Muscle layer of colon (tissue), 2 donors: ENCODE measurements around the gene LRP1.

Source experiments
- H3K27ac ChIP-seq: one replicate; pipeline ENCODE4 v1.7.0; 2013; ENCODE audit warnings: low read depth, mild to moderate bottlenecking, low read length, moderate library complexity
- H3K27me3 ChIP-seq, 2 donors: one replicate each; pipeline ENCODE4 v1.7.0; 2013; ENCODE audit warnings: low read length in 2 of 2, mild to moderate bottlenecking in 2 of 2; ENCODE audit not compliant: insufficient read depth in 2 of 2, control insufficient read depth in 1 of 2
- H3K36me3 ChIP-seq: one replicate; pipeline ENCODE4 v1.7.0; 2013; ENCODE audit warnings: mild to moderate bottlenecking, low read length; ENCODE audit not compliant: insufficient read depth
- H3K4me1 ChIP-seq: one replicate; pipeline ENCODE4 v1.7.0; 2013; ENCODE audit warnings: mild to moderate bottlenecking, low read length; ENCODE audit not compliant: insufficient read depth
- H3K4me3 ChIP-seq, 2 donors: one replicate each; pipeline ENCODE4 v1.7.0; 2013; ENCODE audit warnings: low read length in 2 of 2, low read depth in 1 of 2, mild to moderate bottlenecking in 1 of 2, moderate library complexity in 1 of 2
- H3K9ac ChIP-seq: one replicate; pipeline ENCODE4 v1.7.0; 2013; ENCODE audit warnings: low read length
- H3K9me3 ChIP-seq: one replicate; pipeline ENCODE4 v1.7.0; 2013; ENCODE audit warnings: mild to moderate bottlenecking, low read length
- donor health status: abdominal sarcoma.
- donor health status: Adenocarcinoma of cecum.

Gene LRP1

GRCh38 chr12:57195186-57195585 lies 66.9 kb downstream of the LRP1 start:
- Histone ChIP-seq H3K27ac (no peak overlapping the region), H3K9ac (no peak overlapping the region), H3K27me3 (no peaks in the 10 kb centered on the region), H3K9me3 (no peaks in the 10 kb centered on the region), H3K36me3 (peaks cover 98% of the 10 kb centered on the region), H3K4me3 (no peak overlapping the region), H3K4me1 (peaks cover 4% of the 10 kb centered on the region)

- Histone ChIP-seq H3K27ac (no peak overlapping the region), H3K36me3 (peaks cover 97% of the 10 kb centered on the region), H3K4me1 (no peaks in the 10 kb centered on the region), H3K4me3 (no peak overlapping the region), H3K9ac (no peak overlapping the region), H3K27me3 (no peaks in the 10 kb centered on the region), H3K9me3 (no peaks in the 10 kb centered on the region)
Measured at GRCh38 chr12:57195611-57196371, 67.5 kb downstream of the LRP1 start.

GRCh38 chr12:57196439-57196838 lies 68.2 kb downstream of the LRP1 start:
- H3K4me3 ChIP-seq, result no peak overlapping the region
- peaks cover 97% of the 10 kb centered on the region for H3K36me3 ChIP-seq
- H3K27ac ChIP-seq, result no peak overlapping the region
- no peak overlapping the region for H3K9ac ChIP-seq
- H3K4me1 ChIP-seq, result no peaks in the 10 kb centered on the region
- H3K9me3 ChIP-seq, result no peaks in the 10 kb centered on the region
- no peaks in the 10 kb centered on the region for H3K27me3 ChIP-seq

GRCh38 chr12:57196956-57197355 lies 68.7 kb downstream of the LRP1 start:
- H3K9ac ChIP-seq, result no peak overlapping the region
- no peaks in the 10 kb centered on the region for H3K9me3 ChIP-seq
- H3K4me3 ChIP-seq, result no peak overlapping the region
- no peaks in the 10 kb centered on the region for H3K27me3 ChIP-seq
- H3K27ac ChIP-seq, result no peak overlapping the region
- H3K4me1 ChIP-seq, result no peaks in the 10 kb centered on the region
- H3K36me3 ChIP-seq, result peaks cover 97% of the 10 kb centered on the region

- no peaks in the 10 kb centered on the region for H3K9me3 ChIP-seq
- peaks cover 95% of the 10 kb centered on the region for H3K36me3 ChIP-seq
- H3K4me3 ChIP-seq, result no peak overlapping the region
- no peaks in the 10 kb centered on the region for H3K4me1 ChIP-seq
- H3K9ac ChIP-seq, result no peak overlapping the region
- no peaks in the 10 kb centered on the region for H3K27me3 ChIP-seq
- H3K27ac ChIP-seq, result no peak overlapping the region
Measured at GRCh38 chr12:57198329-57198728, 70.0 kb downstream of the LRP1 start.

- Histone ChIP-seq H3K27ac (no peak overlapping the region), H3K9me3 (no peaks in the 10 kb centered on the region), H3K4me3 (no peak overlapping the region), H3K9ac (no peak overlapping the region), H3K36me3 (peaks cover 95% of the 10 kb centered on the region), H3K27me3 (no peaks in the 10 kb centered on the region), H3K4me1 (no peaks in the 10 kb centered on the region)
Measured at GRCh38 chr12:57199191-57199590, 70.9 kb downstream of the LRP1 start.

GRCh38 chr12:57200497-57200896 lies 72.2 kb downstream of the LRP1 start:
- H3K9me3 ChIP-seq, result no peaks in the 10 kb centered on the region
- H3K9ac ChIP-seq, result no peak overlapping the region
- H3K4me3 ChIP-seq, result no peak overlapping the region
- no peaks in the 10 kb centered on the region for H3K4me1 ChIP-seq
- peaks cover 95% of the 10 kb centered on the region for H3K36me3 ChIP-seq
- no peak overlapping the region for H3K27ac ChIP-seq
- no peaks in the 10 kb centered on the region for H3K27me3 ChIP-seq

- H3K4me1 ChIP-seq, result no peaks in the 10 kb centered on the region
- no peaks in the 10 kb centered on the region for H3K9me3 ChIP-seq
- H3K4me3 ChIP-seq, result no peak overlapping the region
- H3K36me3 ChIP-seq, result peaks cover 95% of the 10 kb centered on the region
- H3K9ac ChIP-seq, result no peak overlapping the region
- H3K27ac ChIP-seq, result no peak overlapping the region
- H3K27me3 ChIP-seq, result no peaks in the 10 kb centered on the region
Measured at GRCh38 chr12:57201219-57201618, 72.9 kb downstream of the LRP1 start.

GRCh38 chr12:57201631-57202030 lies 73.3 kb downstream of the LRP1 start:
- Histone ChIP-seq H3K4me1 (no peaks in the 10 kb centered on the region), H3K4me3 (no peak overlapping the region), H3K36me3 (peaks cover 95% of the 10 kb centered on the region), H3K27ac (no peak overlapping the region), H3K9ac (no peak overlapping the region), H3K27me3 (no peaks in the 10 kb centered on the region), H3K9me3 (no peaks in the 10 kb centered on the region)

GRCh38 chr12:57202321-57202720 lies 74.0 kb downstream of the LRP1 start:
- H3K4me3 ChIP-seq, result no peak overlapping the region
- peaks cover 88% of the 10 kb centered on the region for H3K36me3 ChIP-seq
- no peak overlapping the region for H3K9ac ChIP-seq
- H3K27me3 ChIP-seq, result no peaks in the 10 kb centered on the region
- H3K4me1 ChIP-seq, result no peaks in the 10 kb centered on the region
- no peaks in the 10 kb centered on the region for H3K9me3 ChIP-seq
- H3K27ac ChIP-seq, result no peak overlapping the region

- no peaks in the 10 kb centered on the region for H3K27me3 ChIP-seq
- no peak overlapping the region for H3K9ac ChIP-seq
- peaks cover 84% of the 10 kb centered on the region for H3K36me3 ChIP-seq
- H3K4me3 ChIP-seq, result no peak overlapping the region
- no peaks in the 10 kb centered on the region for H3K9me3 ChIP-seq
- no peaks in the 10 kb centered on the region for H3K4me1 ChIP-seq
- no peak overlapping the region for H3K27ac ChIP-seq
Measured at GRCh38 chr12:57203201-57203600, 74.9 kb downstream of the LRP1 start.

- no peaks in the 10 kb centered on the region for H3K9me3 ChIP-seq
- H3K27ac ChIP-seq, result no peak overlapping the region
- H3K9ac ChIP-seq, result no peak overlapping the region
- no peaks in the 10 kb centered on the region for H3K27me3 ChIP-seq
- no peaks in the 10 kb centered on the region for H3K4me1 ChIP-seq
- no peak overlapping the region for H3K4me3 ChIP-seq
- H3K36me3 ChIP-seq, result peaks cover 84% of the 10 kb centered on the region
Measured at GRCh38 chr12:57203791-57204190, 75.5 kb downstream of the LRP1 start.
